Right renal pelvis (tissue), 4 donors: ENCODE data around the gene TBC1D8. TPM values are rescaled to one million over a fixed set of nuclear protein-coding genes. Genes with fewer than 3 reads are reported as not detected.

Source experiments
- DNase-seq, 4 donors: peaks; one replicate each; pipeline ENCODE4 v3.0.0-alpha.2; 2013; ENCODE audit warnings: low read depth in 4 of 4, low spot score in 3 of 4, missing footprints in 1 of 4
- polyA plus RNA-seq, 4 donors: library from polyadenylated mRNA; unstranded; fragments of 120-200 nt; gene quantifications; one replicate each; pipeline ENCODE4 v1.2.1, GENCODE V29; 2013; ENCODE audit not compliant: insufficient read length in 4 of 4

The TBC1D8 gene
- polyA plus RNA-seq, 4 donors: 28.1 to 30.0 (median 29.5) TPM

GRCh38 chr2:100984892-100985307 is 166.3 kb downstream of the TBC1D8 start:
- DNase-seq: peak in 3 of 4 donors; percentile 51 to 55 (median 53)

- no peak for DNase-seq
Observed at GRCh38 chr2:100983684-100984310, 167.4 kb downstream of the TBC1D8 start.

GRCh38 chr2:100983201-100983600 is 168.0 kb downstream of the TBC1D8 start:
- no peak for DNase-seq

- DNase-seq: no peak
Observed at GRCh38 chr2:100982431-100982861, 168.7 kb downstream of the TBC1D8 start.

- DNase-seq: no peak
Observed at GRCh38 chr2:100981011-100981410, 170.2 kb downstream of the TBC1D8 start.

GRCh38 chr2:100980046-100980445 is 171.1 kb downstream of the TBC1D8 start:
- DNase-seq: no peak

- no peak for DNase-seq
Observed at GRCh38 chr2:100978582-100979191, 172.5 kb downstream of the TBC1D8 start.

- no peak for DNase-seq
Observed at GRCh38 chr2:100977511-100977910, 173.7 kb downstream of the TBC1D8 start.

GRCh38 chr2:100976645-100977391 is 174.4 kb downstream of the TBC1D8 start:
- DNase-seq: no peak

- DNase-seq: no peak
Observed at GRCh38 chr2:100976061-100976460, 175.1 kb downstream of the TBC1D8 start.

- no peak for DNase-seq
Observed at GRCh38 chr2:100975521-100975785, 175.7 kb downstream of the TBC1D8 start.

GRCh38 chr2:100974712-100975520 is 176.3 kb downstream of the TBC1D8 start:
- no peak for DNase-seq

GRCh38 chr2:100972452-100972851 is 178.7 kb downstream of the TBC1D8 start:
- DNase-seq: no peak

- DNase-seq: no peak
Observed at GRCh38 chr2:100971221-100971620, 180.0 kb downstream of the TBC1D8 start.

- DNase-seq: no peak
Observed at GRCh38 chr2:100969998-100970397, 181.2 kb downstream of the TBC1D8 start.

GRCh38 chr2:100968146-100969145 is 182.7 kb downstream of the TBC1D8 start:
- DNase-seq: no peak

- no peak for DNase-seq
Observed at GRCh38 chr2:100967716-100968115, 183.5 kb downstream of the TBC1D8 start.

- no peak for DNase-seq
Observed at GRCh38 chr2:100965596-100965995, 185.6 kb downstream of the TBC1D8 start.

GRCh38 chr2:100964681-100965169 is 186.5 kb downstream of the TBC1D8 start:
- DNase-seq: no peak

- no peak for DNase-seq
Observed at GRCh38 chr2:100964222-100964621, 187.0 kb downstream of the TBC1D8 start.
